NCI-H82 (cell line): ENCODE measurements around the gene PHACTR1.
A peak's percentile ranks its signal among the peaks of the same experiment; 100 is the strongest.

Experiments used
- DNase-seq: peaks from one replicate; lab custom pipeline; 2025; lab: John Stamatoyannopoulos, UW

Gene PHACTR1

DNA sequence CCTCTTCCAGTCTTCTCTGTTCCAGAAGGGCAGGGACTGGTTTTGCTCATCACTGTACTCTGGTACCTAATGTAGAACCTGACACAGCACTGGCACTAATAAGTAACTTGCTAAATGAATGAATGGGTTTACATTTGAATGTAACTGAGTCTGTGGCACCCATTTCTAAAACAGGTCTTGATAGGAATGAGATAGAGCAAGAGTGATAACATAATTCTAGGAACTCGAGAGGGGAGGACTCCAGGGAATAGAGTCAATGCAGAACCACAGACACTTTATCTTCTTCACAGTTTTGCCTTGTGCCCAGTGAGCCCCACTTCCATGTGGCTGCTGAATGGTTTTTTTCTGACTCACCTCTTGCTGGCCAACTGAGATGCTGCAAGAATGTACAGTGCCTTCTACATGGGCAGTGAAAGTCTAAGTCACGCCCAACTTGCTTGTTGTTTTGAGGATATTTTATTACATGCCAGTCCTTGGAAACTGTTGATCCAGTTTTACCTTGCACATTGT, 550.6 kb downstream of the PHACTR1 start:
- DNase-seq = no peak

DNA sequence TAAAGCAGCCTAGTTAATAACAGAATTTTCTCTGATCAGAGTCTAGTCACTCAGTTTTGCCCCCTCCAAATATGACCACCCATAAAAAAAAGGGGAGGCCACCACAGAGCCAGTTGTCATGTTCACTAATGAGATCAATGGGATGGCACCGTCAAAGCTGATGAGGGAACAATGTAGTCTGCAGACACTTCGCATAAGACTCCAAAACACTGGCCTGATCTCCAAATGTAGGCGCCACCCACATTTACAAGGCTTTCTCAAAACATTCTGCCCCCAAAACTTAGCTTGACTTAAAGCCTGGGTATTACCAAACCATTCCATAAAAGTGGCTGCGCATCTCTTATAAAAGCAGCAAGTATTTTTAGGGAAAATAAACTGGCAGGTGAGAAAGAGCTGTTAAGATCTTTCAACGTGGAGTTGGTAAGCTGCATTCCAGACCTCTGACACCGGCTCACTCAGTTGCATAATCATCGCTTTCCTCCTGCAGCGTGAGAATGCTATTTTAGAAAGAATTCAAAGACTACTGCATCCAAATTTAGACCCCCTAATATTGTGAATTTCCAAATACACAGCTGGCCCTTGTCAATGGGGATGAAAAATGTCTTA, 552.4 kb downstream of the PHACTR1 start:
- DNase-seq = peak; percentile 31

DNA sequence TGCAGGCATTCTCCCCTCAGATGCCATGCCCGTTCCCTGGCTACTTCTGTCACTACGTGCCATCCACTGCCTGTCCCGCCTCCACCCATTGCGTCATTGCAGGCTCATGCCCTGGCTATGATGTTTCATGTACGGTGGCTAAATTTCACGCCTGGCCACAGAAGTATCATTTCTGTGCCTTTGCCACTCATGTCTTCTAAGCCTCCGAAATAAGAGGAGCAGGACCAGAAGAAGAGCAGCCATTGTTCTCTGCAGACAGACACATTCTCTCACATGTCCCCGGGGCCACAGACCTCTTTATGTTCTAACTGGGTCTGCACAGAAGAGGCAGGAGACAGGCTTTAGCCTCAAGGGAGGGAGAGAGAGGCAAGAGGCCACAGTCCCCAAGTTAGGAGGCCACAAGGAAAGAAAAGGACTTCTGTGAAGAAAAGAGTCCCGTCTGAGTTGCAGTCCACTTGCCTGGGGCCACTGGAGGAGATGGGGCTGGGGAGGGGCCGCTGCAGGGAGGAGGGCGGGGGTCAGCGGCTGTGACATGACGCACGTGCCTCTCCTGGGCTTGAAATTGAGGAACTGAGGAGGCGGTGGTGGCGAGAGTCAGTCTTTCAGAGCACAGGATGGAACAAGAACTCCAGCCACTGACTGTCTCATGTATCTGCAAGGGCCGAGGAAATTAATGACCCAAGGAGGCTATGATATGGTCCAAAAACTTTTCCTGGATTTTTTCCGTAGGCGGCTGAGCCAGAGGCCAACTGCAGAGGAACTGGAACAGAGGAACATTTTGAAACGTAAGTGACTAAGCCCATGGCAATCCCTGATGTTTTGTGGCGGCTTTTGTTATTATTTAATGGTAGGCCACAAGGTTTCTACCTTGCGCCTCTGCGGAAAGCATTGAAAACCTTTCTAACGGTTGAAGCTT, 555.8 kb downstream of the PHACTR1 start:
- no peak for DNase-seq

DNA sequence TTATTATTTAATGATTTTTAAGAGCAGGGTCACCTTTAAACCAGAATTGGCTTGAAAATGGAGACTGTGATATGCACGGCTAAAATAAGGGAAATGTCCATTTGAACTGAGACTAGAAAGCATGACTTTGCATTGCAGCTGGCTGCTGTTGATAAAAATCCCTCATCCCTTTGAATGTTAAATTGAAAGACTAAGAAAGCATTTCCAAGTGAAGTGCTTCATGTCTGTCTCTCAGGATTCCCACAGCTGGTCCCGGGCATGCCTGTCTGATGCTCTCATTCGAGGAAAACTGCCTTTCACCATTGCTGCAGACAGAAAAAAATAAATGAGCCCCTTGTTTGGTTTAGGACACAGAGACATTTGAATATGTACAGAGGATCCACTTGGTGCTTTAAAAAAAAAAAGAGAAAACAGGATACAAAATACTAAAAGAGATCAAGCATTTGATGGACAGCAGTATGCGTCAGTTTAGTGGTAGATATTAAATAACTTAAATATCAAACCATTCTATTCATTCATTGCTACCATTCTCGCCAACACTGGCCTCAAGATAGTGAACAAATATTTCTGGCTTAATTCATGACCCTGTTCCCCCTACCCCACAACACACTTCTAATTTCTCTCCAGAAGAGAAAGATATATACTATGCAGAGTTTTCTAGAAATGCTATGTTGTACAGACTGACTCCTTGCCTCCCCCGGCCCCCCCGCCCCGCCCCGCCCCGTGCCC, 556.8 kb downstream of the PHACTR1 start:
- DNase-seq = no peak

DNA sequence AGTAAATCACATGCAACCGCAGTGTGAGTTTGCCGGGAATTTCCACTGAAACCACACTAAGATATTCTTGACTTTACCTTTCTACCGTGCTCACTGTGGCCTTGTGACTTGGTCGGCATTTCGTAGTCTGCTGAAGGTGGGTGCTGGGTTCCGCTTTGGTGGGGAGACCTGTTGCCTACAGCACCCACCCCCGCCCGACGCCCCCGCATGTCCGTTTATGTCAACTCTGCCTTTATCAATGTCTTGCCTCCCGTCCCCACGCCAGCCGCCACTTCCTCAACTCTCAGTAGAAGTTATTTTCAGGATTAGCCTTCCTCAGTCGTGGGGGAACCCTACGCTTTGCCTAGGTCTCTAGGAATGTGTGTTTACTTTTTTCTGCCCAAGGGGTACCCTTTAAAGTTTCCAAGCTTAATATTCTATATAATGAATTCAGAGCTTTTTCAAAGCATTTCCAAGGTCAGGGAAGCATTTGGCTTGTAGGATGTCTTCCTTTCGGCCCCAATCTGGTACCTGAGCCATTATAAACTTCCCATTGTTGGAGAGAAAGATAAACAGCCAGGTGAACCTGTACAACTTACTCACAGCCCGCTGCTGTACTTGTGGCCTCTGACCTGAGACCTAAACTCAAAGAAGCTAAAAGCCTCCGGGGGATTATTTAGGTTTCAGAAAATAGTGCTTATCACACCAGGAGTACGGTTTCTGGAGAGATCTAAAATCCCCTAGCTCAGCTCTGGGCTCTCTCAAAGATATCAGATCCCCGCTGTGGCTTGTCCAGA, 557.6 kb downstream of the PHACTR1 start:
- no peak for DNase-seq

DNA sequence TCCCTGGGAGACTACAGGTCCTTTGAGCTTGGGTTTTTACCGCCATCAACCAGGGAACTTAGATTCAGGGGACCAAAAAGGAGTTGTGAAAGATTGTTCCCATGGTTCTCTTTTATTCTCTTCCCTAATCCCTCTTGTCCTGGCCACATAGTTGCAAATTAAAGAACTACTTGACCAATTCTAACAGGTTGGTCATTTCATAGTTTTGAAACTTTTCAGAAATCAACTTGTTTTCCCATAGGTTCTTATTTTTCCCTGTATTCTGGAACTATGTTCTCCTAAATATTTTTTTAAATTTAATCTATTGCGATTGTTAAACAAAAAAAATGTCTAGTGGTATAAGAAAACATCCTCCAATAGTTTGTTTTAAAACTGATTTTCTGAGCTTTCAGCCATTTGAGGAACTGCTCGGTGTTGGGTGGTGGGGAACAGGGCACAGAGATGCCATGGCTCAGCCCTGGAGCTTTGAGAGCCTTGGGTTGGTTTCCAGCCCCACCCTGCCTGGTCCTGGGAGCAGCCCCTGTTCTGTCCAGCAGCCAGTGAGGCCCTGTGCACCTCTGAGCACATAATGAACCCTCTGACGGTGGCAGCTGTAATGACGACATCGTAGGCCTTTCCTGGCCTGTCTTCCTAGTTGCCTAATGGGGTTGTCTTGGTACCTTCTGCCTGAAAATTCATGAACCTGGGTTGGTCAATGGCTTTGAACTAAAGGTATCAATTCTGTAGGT, 558.3 kb downstream of the PHACTR1 start:
- no peak for DNase-seq

DNA sequence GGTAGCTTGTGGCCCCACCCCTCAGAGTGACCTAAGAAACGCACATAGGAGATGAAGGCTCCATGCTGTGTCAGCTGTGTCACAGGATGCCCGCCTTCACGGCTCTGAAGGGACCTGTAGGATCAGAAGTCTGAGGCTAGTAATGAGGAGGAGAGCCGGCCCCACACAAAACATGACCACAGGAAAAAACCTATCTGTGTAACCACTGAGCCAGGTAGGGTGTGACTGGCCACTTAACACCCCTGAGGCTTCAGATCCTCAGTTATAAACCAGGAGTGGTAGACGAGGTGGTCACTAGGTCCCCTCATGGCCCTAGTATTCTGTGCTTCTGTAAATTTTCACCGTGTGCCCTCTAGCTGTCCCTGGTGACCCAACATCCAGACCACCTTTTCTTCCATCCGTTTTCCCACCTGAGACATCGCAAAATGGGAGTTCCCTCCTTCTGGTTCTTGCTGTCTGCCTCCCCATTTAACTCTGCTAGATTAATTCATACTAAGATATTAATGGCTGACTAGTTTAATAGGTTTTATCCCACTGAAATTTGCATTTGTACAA, 558.9 kb downstream of the PHACTR1 start:
- DNase-seq = no peak

DNA sequence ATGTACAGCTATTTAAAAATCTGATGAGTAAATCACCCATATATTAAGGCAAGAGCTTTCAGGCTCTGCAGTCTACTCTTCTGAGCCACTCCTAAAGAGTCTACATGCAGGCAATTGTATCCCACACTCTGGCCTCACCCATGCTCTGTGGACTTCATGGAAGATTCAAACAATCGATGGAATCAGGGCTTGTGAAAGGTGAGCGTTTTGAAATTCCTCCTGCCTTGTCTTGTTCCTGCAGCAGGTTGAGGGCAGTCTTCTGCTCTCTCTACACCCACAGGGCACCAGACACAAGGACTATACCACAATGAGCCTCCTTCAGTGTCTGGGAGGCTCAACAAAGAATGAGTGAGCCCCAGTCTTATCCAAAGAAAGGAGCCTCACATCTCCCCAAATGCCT, 560.7 kb downstream of the PHACTR1 start:
- no peak for DNase-seq

DNA sequence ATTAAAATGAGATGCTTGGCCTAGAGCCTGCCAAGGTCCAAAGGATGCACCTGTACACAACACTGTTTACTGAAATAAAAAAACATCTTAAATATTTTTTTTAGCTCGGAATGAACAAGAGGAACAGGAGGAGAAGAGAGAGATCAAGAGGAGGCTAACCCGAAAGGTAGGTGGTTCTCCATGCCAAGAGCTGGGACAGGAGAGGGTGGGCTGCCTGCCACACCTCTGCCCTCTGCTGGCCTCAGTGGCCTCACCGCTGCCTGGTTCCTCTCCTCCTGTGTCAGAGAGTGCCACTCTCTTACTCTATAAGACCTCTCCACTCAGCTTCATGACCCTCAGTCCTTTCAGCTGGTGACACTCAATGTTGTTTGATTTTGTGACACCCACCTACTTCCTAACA, 561.6 kb downstream of the PHACTR1 start:
- peak; percentile 62 for DNase-seq

DNA sequence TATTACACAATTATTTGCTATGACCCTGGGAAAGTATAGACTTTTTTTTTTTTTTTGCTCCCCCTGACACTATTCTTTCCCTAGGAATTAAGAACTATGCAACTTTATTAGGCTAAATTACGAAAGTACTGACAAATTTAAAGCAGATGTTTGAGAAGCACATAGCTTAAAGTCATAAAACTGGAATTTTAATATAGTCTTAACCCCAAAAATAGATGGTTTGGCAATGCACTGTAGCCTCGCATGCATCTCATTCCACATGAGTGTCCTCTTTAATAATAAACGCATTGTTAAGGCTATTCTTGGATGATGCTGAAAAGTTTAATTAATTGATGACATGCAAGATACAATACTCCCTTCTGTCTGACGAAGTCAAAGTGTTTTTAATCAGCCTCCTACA, 562.4 kb downstream of the PHACTR1 start:
- no peak for DNase-seq

DNA sequence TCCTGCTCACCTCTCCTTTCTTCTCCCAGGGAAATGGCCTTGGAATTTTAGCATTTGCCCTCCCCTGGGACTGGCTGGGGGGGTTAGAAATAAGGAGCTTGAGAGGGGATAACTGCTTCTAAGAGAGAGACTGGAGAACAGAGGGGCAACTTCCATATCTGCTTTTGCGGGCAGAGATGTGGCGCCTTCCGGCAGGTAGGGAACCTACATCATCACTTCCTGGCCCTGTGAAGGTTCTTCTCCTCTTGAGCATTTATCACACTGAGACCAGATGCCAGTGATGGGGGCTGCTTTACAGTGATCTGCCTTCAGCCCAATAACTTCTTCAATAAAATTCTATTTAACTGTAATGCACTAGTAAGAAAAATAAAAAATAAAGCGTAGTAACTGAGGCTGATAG, 563.7 kb downstream of the PHACTR1 start:
- DNase-seq = no peak

DNA sequence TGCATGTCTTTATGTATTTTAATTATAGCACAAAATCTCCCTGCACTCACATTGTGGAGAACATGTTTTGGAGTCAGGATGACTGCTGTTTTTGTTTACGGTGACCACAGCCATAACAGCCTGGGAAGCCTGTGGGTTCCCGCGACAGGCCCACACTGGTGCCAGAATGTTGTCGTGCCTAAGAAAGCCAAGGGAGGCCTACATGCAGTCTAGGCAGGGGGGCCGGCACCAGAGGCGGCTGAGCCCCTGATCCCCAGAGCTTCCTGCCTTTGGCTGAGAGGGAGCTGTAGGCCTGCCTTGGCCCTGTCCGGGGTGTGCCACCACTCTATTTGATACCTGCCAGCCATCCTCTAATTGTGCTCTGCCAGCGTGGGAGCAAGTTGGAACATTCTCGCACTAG, 565.1 kb downstream of the PHACTR1 start:
- no peak for DNase-seq

DNA sequence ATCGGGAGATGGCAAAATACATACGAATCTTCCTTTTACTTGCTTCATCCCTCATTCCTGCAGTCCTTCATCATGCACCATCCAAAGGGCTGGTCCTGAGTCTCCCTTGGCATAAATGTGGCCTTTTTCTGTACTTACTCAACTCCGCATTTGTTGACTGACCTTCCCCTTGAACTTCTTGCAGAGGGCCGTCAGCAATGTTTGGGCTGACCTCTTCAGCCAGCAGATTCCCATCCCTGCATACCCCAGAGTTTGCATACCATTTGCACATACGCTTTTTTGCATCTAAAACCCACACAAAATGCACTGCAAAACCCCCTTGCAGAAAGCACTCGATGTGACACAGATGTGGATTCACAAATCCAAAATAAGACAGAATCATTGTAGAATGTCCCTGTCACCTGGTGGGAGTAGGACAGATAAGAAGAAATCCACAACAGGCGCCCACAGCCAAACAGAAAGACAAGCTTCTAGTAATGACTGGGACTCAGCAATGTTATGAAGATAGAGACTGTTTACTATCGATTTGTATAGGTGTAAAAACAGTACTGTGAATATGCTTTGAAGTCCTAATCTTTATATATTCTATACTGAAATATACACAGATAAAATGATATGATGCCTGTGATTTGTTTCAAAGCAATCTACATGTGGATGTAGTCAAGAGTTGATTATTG, 566.0 kb downstream of the PHACTR1 start:
- DNase-seq = no peak

DNA sequence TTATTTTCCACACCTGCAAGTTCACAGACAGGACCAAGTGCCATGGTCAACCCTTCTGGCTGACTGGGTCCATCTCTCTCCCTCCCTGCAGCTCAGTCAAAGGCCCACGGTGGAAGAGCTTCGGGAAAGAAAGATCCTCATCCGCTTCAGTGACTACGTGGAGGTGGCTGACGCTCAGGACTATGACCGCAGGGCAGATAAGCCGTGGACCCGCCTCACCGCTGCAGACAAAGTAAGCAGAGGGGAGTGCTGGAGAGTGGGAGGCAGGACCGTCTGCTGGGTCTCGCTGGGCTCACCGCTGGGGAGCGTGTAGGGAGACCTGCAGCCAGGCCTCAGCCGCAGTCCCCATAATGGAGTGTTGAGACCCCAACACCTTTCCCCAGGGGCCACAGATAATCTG, 566.8 kb downstream of the PHACTR1 start:
- DNase-seq = no peak

DNA sequence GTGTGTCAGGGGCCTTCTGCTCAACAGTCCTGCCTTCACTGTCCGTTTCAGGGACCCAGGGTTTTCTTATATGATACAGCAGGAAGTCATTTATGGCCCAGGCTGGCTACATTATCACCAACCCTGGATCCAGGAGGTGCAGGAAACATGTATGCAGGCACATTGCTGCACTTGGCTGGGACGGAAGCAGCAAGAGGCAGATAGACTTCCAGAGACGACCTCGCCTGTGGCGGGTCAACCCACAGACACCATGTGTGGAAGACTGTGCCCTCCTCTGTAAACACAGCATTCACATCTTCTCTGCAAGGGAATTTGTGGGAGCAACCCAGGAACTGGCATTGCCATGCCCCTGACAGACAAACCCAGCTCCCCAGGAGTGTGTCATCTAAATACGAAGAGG, 568.1 kb downstream of the PHACTR1 start:
- no peak for DNase-seq

DNA sequence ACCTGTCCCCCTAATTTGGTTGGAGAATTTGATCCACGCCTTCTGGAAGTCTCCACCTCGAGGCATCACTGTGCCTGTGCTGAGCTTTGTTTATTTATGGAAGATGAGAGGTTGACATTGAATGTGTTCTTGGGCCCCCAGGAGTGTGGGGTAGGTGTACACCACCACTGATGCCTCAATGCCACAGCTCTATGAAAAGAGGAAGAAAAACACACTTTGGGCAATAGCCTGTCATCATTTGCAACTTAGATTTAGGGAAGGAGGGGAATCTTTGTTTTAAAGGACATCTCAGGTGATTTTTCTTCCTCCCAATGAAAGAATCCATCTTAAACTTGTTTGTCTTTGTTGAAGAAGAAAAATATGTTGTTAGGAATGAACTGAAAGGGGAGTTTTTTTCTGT, 569.1 kb downstream of the PHACTR1 start:
- DNase-seq = no peak

DNA sequence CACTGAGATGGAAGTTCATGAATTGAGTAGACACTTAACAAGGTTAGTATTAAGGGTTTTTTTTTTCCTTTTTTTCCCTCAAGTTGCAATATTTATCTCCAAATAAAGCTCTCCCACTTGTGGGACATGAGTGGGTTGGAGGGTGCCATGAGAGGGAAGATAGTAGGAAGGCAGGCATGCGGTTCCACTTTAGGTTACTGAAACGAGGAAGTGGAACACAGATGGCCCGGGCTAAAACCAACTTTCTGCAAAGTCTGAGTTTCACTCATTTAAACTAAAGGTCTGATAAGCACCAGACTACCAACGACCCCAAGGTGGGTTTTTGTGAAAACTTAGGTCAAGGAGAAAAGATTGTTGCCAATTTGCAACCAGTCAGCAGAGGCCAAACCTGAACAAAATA, 569.6 kb downstream of the PHACTR1 start:
- DNase-seq = no peak

DNA sequence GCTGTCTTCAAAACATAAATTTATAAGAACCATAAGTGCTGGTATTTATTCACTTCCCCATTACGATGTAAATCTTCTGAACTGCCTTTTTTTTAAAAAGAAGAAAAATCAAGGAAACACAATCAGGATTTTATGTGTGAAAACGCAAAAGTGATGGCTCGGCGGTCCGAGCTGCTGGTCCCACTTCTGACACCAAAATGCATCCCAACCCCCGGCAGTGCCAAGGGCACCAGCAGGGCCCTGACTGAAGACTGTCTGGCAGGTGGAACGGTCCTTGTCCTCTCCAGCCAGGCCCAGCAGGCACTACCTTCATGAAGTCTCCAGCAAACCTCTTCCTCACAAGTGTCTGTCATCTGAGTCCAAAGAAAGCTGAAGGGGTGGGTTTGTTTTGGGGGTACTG, 570.5 kb downstream of the PHACTR1 start:
- DNase-seq = no peak

DNA sequence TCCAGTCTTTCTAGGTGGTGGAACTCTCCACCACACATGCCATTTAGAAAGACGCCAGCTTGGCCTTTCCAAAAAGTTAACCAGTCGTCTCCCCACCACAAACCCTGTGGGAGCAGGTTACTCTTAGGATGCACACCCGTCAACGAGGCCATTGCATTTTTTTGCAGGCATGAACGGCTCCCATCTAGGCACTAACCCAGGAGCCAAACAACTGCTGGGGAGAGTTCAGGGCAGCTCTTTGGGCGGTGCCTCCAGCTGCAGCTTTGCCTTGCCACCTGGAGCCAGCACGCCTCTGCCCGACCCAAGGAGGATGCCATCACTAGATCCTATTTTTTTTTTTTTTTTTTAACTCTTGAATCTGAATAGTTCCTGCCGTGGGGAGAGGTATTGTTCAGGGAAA, 571.9 kb downstream of the PHACTR1 start:
- no peak for DNase-seq

DNA sequence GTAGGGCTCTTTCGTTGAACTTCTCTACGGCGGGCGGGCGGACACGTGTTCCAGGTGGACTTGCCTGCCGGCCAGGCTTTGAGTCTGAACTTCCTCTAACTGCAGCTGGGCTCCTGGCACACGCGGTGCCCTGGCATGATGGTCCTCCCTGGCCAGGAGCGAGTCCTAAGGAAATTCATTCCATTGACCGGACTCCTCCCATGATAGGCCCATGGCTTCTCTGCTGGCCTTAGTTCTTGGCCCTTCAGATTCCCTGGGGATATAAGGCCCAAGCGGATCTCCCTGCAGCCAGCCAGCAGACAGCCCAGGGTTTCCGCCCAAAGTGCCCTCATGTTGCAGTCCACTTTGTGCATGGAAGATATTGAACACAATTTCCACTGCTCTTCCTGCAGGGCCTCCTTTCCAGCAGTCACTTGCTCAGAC, 572.4 kb downstream of the PHACTR1 start:
- no peak for DNase-seq
